Measurements from ENCODE around the gene GPATCH3.

The GPATCH3 gene

GRCh38 chr1:26856604-26857469 is 43.4 kb downstream of the GPATCH3 start:
- H3K36me3 ChIP-seq, result peaks cover 76% of the 10 kb centered on the region
- peaks cover 12% of the 10 kb centered on the region for H3K9me3 ChIP-seq
- no peaks in the 10 kb centered on the region for H3K4me1 ChIP-seq (ENCODE audit: control insufficient read depth in 1 of 2, insufficient read depth in 1 of 2, low read depth in 1 of 2, low read length in 1 of 2)
- H3K4me3 ChIP-seq (ENCODE audit: low read depth in 1 of 2, low read length in 1 of 2), result no peak overlapping the region
- peak overlapping the region; percentile 44 for H3K27ac ChIP-seq
- no peak for TF ChIP-seq CTCF (IDR thresholded peaks at IDR 0.05)
- H3K27me3 ChIP-seq, result no peaks in the 10 kb centered on the region

- H3K27me3 ChIP-seq, result no peaks in the 10 kb centered on the region
- peaks cover 82% of the 10 kb centered on the region for H3K36me3 ChIP-seq
- H3K27ac ChIP-seq, result peak overlapping the region; percentile 44
- no peak overlapping the region for H3K4me3 ChIP-seq (ENCODE audit: low read depth in 1 of 2, low read length in 1 of 2)
- no peak for TF ChIP-seq CTCF (IDR thresholded peaks at IDR 0.05)
- H3K9me3 ChIP-seq, result peaks cover 12% of the 10 kb centered on the region
- H3K4me1 ChIP-seq (ENCODE audit: control insufficient read depth in 1 of 2, insufficient read depth in 1 of 2, low read depth in 1 of 2, low read length in 1 of 2), result no peaks in the 10 kb centered on the region
These were observed 44.1 kb downstream of the GPATCH3 start for GRCh38 chr1:26856181-26856580.

GRCh38 chr1:26855636-26856035 is 44.6 kb downstream of the GPATCH3 start:
- H3K4me3 ChIP-seq (ENCODE audit: low read depth in 1 of 2, low read length in 1 of 2), result no peak overlapping the region
- peaks cover 88% of the 10 kb centered on the region for H3K36me3 ChIP-seq

GRCh38 chr1:26854906-26855305 is 45.4 kb downstream of the GPATCH3 start:
- no peak for TF ChIP-seq CTCF (IDR thresholded peaks at IDR 0.05)
- Histone ChIP-seq H3K27ac (peak overlapping the region; percentile 44), H3K36me3 (peaks cover 95% of the 10 kb centered on the region), H3K4me1 (ENCODE audit: control insufficient read depth in 1 of 2, insufficient read depth in 1 of 2, low read depth in 1 of 2, low read length in 1 of 2) (no peaks in the 10 kb centered on the region), H3K9me3 (peaks cover 12% of the 10 kb centered on the region), H3K27me3 (no peaks in the 10 kb centered on the region), H3K4me3 (ENCODE audit: low read depth in 1 of 2, low read length in 1 of 2) (no peak overlapping the region)

More at GRCh38 chr1:26855636-26856035, 44.6 kb downstream of the GPATCH3 start:
- Histone ChIP-seq H3K4me1 (ENCODE audit: control insufficient read depth in 1 of 2, insufficient read depth in 1 of 2, low read depth in 1 of 2, low read length in 1 of 2) (no peaks in the 10 kb centered on the region), H3K27me3 (no peaks in the 10 kb centered on the region), H3K27ac (peak overlapping the region; percentile 44), H3K9me3 (peaks cover 12% of the 10 kb centered on the region)
- no peak for TF ChIP-seq CTCF (IDR thresholded peaks at IDR 0.05)

GRCh38 chr1:26853600-26853999 is 46.7 kb downstream of the GPATCH3 start:
- no peaks in the 10 kb centered on the region for H3K27me3 ChIP-seq
- H3K9me3 ChIP-seq, result peaks cover 12% of the 10 kb centered on the region
- H3K27ac ChIP-seq, result peak overlapping the region; percentile 13
- TF ChIP-seq CTCF (IDR thresholded peaks at IDR 0.05), result no peak
- no peaks in the 10 kb centered on the region for H3K4me1 ChIP-seq (ENCODE audit: control insufficient read depth in 1 of 2, insufficient read depth in 1 of 2, low read depth in 1 of 2, low read length in 1 of 2)
- H3K4me3 ChIP-seq (ENCODE audit: low read depth in 1 of 2, low read length in 1 of 2), result no peak overlapping the region
- H3K36me3 ChIP-seq, result peaks cover 100% of the 10 kb centered on the region

Data from neutrophil (primary cell).